Common myeloid progenitor, CD34-positive (primary cell): ENCODE data around the gene NUPR1.
"Not testable (repeated sequence)": the region's sequence is repeated elsewhere in the genome, so short reads cannot be mapped to it uniquely, and the experiment has no call there.

ENCODE experiments used
- CTCF ChIA-PET: fragments of 350-600 bp; sonication (Branson Sonifier 250); formaldehyde crosslinking; loops from one replicate; lab custom pipeline; 2021; ENCODE audit warnings: antibody characterized with exemption; lab: Charles Lee
- POLR2A ChIA-PET: fragments of 350-600 bp; sonication (Branson Sonifier 250); formaldehyde crosslinking; loops from one replicate; lab custom pipeline; 2021; ENCODE audit warnings: antibody characterized with exemption; lab: Charles Lee
- DNase-seq, 3 donors: peaks; one replicate each; pipeline versions ENCODE4 v3.0.0 to v3.0.0-alpha.2; 2013
- H3K27ac ChIP-seq, 2 experiments: 1 replicate in 1 of 2; 2 replicates in 1 of 2; pipeline ENCODE4 v1.7.0; 2013; ENCODE audit warnings: inconsistent platforms in 2 of 2, low read length in 2 of 2, mild to moderate bottlenecking in 2 of 2, low read depth in 1 of 2, moderate library complexity in 1 of 2; ENCODE audit not compliant: severe bottlenecking in 2 of 2, insufficient read depth in 1 of 2, poor library complexity in 1 of 2
- H3K27me3 ChIP-seq, 5 experiments: replicated peaks in 2 of 5; 1 replicate in 3 of 5; 2 replicates in 2 of 5; pipeline versions ENCODE4 v1.6.1 to v1.7.0; 2013; ENCODE audit warnings: low read length in 4 of 5, mild to moderate bottlenecking in 2 of 5, moderate library complexity in 2 of 5, inconsistent platforms in 1 of 5; ENCODE audit not compliant: insufficient read depth in 5 of 5, control insufficient read depth in 4 of 5
- H3K36me3 ChIP-seq, 4 experiments: 1 replicate in 2 of 4; 2 replicates in 2 of 4; pipeline versions ENCODE4 v1.6.1 to v1.7.0; 2013; ENCODE audit warnings: low read length in 3 of 4, control low read depth in 1 of 4, mild to moderate bottlenecking in 1 of 4; ENCODE audit not compliant: control insufficient read depth in 4 of 4, insufficient read depth in 4 of 4
- H3K4me1 ChIP-seq, 4 experiments: 1 replicate in 3 of 4; 2 replicates in 1 of 4; pipeline versions ENCODE4 v1.6.1 to v1.7.1; 2013; ENCODE audit warnings: low read length in 3 of 4, mild to moderate bottlenecking in 3 of 4, control low read depth in 1 of 4, inconsistent platforms in 1 of 4, moderate library complexity in 1 of 4; ENCODE audit not compliant: control insufficient read depth in 4 of 4, insufficient read depth in 4 of 4; ENCODE audit errors: control extremely low read depth in 1 of 4
- H3K4me3 ChIP-seq, 7 experiments: 1 replicate in 4 of 7; 2 replicates in 3 of 7; pipeline versions ENCODE4 v1.5.1 to v1.7.0; 2013; ENCODE audit warnings: mild to moderate bottlenecking in 7 of 7, low read length in 6 of 7, moderate library complexity in 6 of 7, inconsistent platforms in 2 of 7, low read depth in 2 of 7, control low read depth in 1 of 7; ENCODE audit not compliant: insufficient read depth in 4 of 7, control insufficient read depth in 1 of 7; ENCODE audit errors: extremely low read depth in 1 of 7
- H3K9me3 ChIP-seq, 5 experiments: 1 replicate in 4 of 5; 2 replicates in 1 of 5; pipeline versions ENCODE4 v1.6.1 to v1.7.1; 2013; ENCODE audit warnings: low read length in 4 of 5, mild to moderate bottlenecking in 2 of 5, inconsistent platforms in 1 of 5, low read depth in 1 of 5, moderate library complexity in 1 of 5; ENCODE audit not compliant: control insufficient read depth in 4 of 5, insufficient read depth in 2 of 5; ENCODE audit errors: control extremely low read depth in 1 of 5
- WGBS: methylation state at CpG from one replicate; pipeline ENCODE4 v1.1.5; 2013; ENCODE audit not compliant: insufficient coverage; 5-methylcytosine and 5-hydroxymethylcytosine counted together

NUPR1 gene

DNA sequence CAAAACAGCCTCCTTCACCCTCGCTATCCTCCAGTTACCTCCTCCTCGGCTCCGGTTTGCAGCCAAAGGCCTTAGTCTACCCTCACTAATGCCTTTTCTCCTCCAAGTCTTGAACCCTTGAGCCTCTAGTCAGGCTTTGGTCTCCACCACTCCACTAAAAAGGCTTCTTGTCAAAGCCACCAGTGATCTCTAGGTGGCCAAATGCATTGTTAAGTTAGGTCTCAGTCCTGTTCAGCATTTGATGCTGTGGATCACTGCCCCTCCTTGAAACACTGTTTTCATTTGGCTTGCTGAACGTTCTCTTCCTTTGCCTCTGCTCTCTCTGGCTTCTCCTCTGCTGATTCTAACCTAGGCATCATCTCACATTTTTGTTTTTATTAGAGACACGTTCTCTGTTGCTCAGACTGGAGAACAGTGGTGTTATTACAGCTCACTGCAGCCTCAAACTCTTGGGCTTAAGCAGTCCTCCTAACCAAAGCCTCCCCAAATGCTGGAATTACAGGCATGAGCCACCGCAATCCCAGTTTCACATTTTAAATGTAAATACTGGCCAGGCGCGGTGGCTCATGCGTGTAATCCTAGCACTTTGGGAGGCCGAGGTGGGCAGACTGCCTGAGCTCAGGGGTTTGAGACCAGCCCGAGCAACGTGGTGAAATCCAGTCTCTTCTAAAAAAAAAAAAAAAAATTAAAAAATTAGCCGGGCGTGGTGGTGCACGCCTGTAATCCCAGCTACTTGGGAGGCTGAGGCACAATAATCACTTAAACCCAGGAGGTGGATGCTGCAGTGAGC lies 16.1 kb upstream of the NUPR1 start:
- Histone ChIP-seq H3K36me3 (peaks cover 2 to 24% (median 17%) of the 10 kb centered on the region in 4 experiments), H3K9me3 (no peaks in the 10 kb centered on the region), H3K27me3 (no peaks in the 10 kb centered on the region), H3K4me1 (peaks cover 5 to 15% (median 12%) of the 10 kb centered on the region in 4 experiments), H3K4me3 (peak overlapping the region in 5 of 7 experiments; percentile 50 to 81 (median 74)), H3K27ac (peak overlapping the region in 1 of 2 experiments; percentile 58)
- ChIA-PET CTCF (interaction anchor here (0.5 to 1.4 kb wide), 2 partner anchors 27 to 62 kb away, joined by 3 read pairs; no protein-coding TSS in a partner anchor), POLR2A (no interaction called here)
- no peak for DNase-seq
- 91% methylated on average over 12 of the region's 15 CpGs for WGBS

DNA sequence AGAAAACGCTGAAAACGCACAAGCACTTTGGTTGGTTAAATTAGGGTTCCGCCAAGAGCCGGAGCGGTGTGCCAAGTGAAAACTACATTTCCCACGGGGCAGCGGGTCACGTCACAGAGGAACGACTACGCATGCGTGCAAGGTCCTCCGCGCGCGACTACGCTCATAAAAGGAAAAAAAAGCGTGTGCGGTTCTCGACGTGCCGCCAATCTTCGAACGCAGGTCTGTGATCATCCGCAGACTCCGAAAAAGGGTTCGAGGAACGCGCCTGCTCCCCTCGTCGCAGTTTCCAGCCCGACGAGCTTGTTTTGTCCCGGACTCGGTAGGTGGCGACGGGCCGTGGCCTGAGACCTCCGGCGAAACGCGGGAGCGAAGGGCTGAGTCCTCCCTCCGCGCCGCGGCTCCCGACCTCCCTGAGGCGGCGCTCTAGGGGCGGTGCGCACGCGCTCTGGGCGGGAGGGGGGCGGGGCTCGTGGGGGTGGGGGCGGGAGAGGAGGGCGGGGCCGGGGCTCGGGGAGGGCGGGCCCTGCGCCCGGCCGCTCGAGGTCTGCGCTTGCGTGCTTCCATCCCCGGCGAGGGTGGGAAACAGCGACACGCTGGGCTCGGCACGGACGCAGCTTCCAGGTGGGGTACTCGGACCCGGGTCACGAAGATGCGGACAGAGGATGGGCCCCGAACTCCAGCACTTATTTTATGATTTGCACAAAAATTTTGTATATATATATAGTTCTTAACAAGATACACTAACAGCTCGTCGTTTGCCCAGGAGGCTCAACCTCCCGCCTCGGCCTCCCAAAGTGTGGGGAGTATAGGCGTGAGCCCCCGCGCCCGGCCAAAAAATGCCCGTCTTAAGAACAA lies 15.2 kb upstream of the NUPR1 start, which contains the start of gene SGF29:
Gene SGF29 (plus strand): TSS at position 145 of the 858 bp plus-strand sequence. CDS start 27,150 bp downstream, outside the sequence.
- POLR2A ChIA-PET = no interaction called here
- 3% methylated on average over 53 of the region's 88 CpGs for WGBS
- peaks cover 5 to 18% (median 14%) of the 10 kb centered on the region in 4 experiments for H3K4me1 ChIP-seq
- no peaks in the 10 kb centered on the region for H3K9me3 ChIP-seq
- peak within 1 kb of the TSS; percentile 83 to 92 for H3K27ac ChIP-seq
- CTCF ChIA-PET = interaction anchor here (0.5 to 1.0 kb wide), 2 partner anchors 11 to 28 kb away, joined by 3 to 4 read pairs; no protein-coding TSS in a partner anchor
- H3K27me3 ChIP-seq = no peaks in the 10 kb centered on the region
- H3K36me3 ChIP-seq = peaks cover 2 to 19% (median 14%) of the 10 kb centered on the region in 4 experiments
- DNase-seq = peak; percentile 94 to 98 (median 97)
- H3K4me3 ChIP-seq = peak within 1 kb of the TSS; percentile 71 to 91 (median 81)

DNA sequence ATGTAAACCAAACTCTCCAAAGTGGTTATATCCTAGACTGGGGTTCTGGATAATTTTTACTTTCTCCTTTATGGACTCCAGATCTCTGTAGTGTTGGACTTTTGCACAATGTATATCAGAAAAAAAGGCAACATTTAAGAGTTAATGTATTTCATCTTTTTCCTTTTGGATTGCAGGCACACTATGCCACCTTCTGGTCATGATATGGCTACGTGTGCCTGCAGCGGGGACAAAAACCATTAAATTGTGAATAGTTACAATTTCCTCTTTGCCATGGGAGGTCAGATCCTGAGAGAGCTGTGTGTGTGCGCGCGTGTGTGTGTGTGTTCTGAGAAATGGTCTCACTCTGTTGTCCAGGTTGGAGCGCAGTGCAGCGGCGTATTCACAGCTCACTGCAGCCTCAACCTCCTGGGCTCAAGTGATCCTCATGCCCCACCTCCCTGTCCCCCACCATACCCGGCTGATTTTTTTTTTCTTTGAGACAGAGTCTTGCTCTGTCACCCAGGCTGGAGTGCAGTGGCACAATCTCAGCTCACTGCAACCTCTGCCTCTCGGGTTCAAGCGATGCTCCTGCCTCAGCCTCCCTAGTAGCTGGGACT lies 10.6 kb upstream of the NUPR1 start:
- H3K9me3 ChIP-seq = no peaks in the 10 kb centered on the region
- H3K36me3 ChIP-seq = no peaks in the 10 kb centered on the region
- peak; percentile 59 to 75 (median 73) for DNase-seq
- no peaks in the 10 kb centered on the region for H3K27me3 ChIP-seq
- peak overlapping the region in 3 of 7 experiments; percentile 11 to 62 (median 13) for H3K4me3 ChIP-seq
- CTCF ChIA-PET = interaction anchor here (0.8 to 1.9 kb wide), 5 partner anchors 33 to 77 kb away, joined by 3 to 6 read pairs (median 4); partner anchors contain the start of genes APOBR and NPIPB7
- WGBS = 10% methylated on average over 3 of the region's 11 CpGs
- H3K4me1 ChIP-seq = peaks cover 0 to 11% (median 9%) of the 10 kb centered on the region in 4 experiments
- no peak overlapping the region for H3K27ac ChIP-seq
- POLR2A ChIA-PET = no interaction called here

DNA sequence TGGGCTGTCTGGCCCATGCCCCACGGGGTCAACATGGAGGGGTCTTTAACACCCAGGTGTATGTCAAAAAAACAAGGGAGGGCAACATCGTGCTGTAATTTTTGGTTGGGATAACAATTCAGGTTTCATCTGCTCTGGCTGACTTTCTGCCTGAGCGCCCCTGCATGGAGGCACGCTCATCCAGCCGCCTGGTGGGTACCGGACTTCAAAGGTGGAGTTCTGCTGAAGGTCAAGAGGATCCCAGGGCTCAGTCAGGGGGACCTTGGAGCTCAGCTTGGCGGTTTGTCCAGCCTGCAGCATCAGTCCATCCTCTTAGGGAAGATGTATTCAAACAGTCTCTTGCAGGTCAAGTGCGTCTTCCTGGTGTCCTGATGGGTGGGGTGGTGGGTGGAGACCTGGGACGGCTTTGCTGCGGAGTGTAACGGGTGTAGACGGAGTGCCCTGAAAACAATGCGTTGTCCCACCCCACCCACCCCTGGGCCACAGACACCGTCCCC lies 9.6 kb upstream of the NUPR1 start:
- Histone ChIP-seq H3K27ac (no peak overlapping the region), H3K4me3 (no peak overlapping the region), H3K27me3 (no peaks in the 10 kb centered on the region), H3K9me3 (no peaks in the 10 kb centered on the region), H3K36me3 (no peaks in the 10 kb centered on the region), H3K4me1 (peaks cover 0 to 8% (median 5%) of the 10 kb centered on the region in 4 experiments)
- POLR2A ChIA-PET = no interaction called here
- DNase-seq = no peak
- CTCF ChIA-PET = no interaction called here
- WGBS = 94% methylated on average over 11 of the region's 14 CpGs

DNA sequence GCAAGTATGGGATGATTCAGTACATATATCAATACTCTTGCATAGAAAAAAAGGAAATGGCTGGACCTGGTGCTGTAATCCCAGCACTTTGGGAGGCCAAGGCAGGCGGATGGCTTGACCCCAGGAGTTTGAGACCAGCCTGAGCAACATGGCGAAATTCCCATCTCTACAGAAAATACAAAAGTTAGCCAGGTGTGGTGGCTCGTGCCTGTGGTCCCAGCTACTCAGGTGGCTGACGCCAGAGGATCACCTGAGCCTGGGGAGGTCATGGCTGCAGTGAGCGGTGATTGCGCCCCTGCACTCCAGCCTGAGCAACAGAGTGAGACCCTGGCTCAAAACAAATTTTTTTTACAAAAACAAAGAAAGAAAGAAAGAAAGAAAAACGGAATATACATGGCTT lies 7.9 kb upstream of the NUPR1 start:
- Histone ChIP-seq H3K9me3 (no peaks in the 10 kb centered on the region), H3K4me3 (no peak overlapping the region), H3K27me3 (no peaks in the 10 kb centered on the region), H3K36me3 (no peaks in the 10 kb centered on the region), H3K27ac (no peak overlapping the region), H3K4me1 (peaks cover 0 to 13% (median 10%) of the 10 kb centered on the region in 4 experiments)
- POLR2A ChIA-PET = no interaction called here
- no peak for DNase-seq
- WGBS = 100% methylated on average over 5 of the region's 7 CpGs
- CTCF ChIA-PET = no interaction called here

DNA sequence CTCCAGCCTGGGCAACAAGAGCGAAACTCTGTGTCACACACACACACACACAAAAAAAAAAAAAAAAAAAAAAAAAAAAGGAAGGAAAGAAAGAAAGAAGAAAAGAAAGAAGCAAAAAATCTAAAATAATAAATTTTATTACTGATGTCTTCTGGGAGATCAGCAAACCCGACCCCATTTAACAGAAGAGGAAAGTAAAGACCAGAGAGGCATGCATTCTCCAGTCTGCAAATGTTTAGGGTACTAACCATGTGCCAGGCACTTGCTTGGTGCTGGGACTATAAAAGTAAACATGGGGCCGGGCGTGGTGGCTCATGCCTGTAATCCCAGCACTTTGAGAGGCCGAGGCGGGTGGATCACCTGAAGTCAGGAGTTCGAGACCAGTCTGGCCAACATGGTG lies 7.2 kb upstream of the NUPR1 start:
- H3K36me3 ChIP-seq, DNase-seq, H3K27ac ChIP-seq, H3K4me3 ChIP-seq, H3K27me3 ChIP-seq, CTCF ChIA-PET, POLR2A ChIA-PET, H3K9me3 ChIP-seq: not testable (repeated sequence)
- H3K4me1 ChIP-seq = peaks cover 0 to 13% (median 10%) of the 10 kb centered on the region in 4 experiments
- WGBS = 93% methylated on average over 5 of the region's 7 CpGs
